Parathyroid adenoma (tissue), 2 donors: ENCODE measurements around the gene ANKEF1.

ENCODE experiments used
- H2AFZ ChIP-seq: fragments of 300-600 bp; sonication (generic); one replicate; pipeline ENCODE4 v1.7.0; 2017; ENCODE audit warnings: antibody characterized with exemption, mild to moderate bottlenecking
- H3K27ac ChIP-seq: fragments of 300-600 bp; sonication (generic); one replicate; pipeline ENCODE4 v1.7.0; 2017
- H3K27me3 ChIP-seq: fragments of 300-600 bp; sonication (generic); one replicate; pipeline ENCODE4 v1.7.0; 2017; ENCODE audit warnings: low read length; ENCODE audit not compliant: control insufficient read depth, insufficient read depth
- H3K36me3 ChIP-seq: fragments of 300-600 bp; sonication (generic); one replicate; pipeline ENCODE4 v1.7.0; 2017; ENCODE audit warnings: low read length; ENCODE audit not compliant: control insufficient read depth, insufficient read depth
- H3K4me1 ChIP-seq: fragments of 300-600 bp; sonication (generic); one replicate; pipeline ENCODE4 v1.7.0; 2017; ENCODE audit warnings: control low read depth
- H3K4me2 ChIP-seq: fragments of 300-600 bp; sonication (generic); one replicate; pipeline ENCODE4 v1.7.0; 2017; ENCODE audit warnings: low read length
- H3K4me3 ChIP-seq: fragments of 300-600 bp; sonication (generic); one replicate; pipeline ENCODE4 v1.7.0; 2017; ENCODE audit warnings: low read depth, low read length
- H3K79me2 ChIP-seq: fragments of 300-600 bp; sonication (generic); one replicate; pipeline ENCODE4 v1.7.0; 2017; ENCODE audit warnings: control low read depth
- H3K9ac ChIP-seq: fragments of 300-600 bp; sonication (generic); one replicate; pipeline ENCODE4 v1.7.0; 2017; ENCODE audit warnings: mild to moderate bottlenecking
- H3K9me3 ChIP-seq: fragments of 300-600 bp; sonication (generic); one replicate; pipeline ENCODE4 v1.7.0; 2017; ENCODE audit warnings: low read length; ENCODE audit not compliant: control insufficient read depth
- TF ChIP-seq, protein P1 (sequence below): fragments of 300-600 bp; sonication (generic); IDR thresholded peaks from one replicate; pipeline ENCODE4 v1.7.0; 2017; ENCODE audit warnings: antibody characterized with exemption, mild to moderate bottlenecking
- donor health status: primary hyperparathyroidism.

The ANKEF1 gene

DNA sequence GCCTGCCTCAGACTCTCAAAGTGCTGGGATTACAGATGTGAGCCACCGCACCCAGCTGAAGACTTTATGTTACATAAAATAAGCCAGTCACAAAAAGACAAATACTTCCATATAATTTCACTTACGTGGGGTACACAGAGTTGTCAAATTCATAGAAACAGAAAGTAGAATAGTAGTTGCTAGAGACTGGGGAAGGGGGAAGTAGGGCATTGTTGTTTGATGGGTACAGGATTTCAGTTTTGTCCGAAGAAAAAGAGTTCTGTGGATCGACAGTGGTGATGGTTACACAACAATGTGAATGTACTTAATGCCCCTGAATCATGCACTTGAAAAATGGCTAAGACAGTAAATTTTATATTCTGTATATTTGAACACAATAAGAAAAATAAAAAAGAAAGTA is 41.6 kb upstream of the ANKEF1 start:
- Histone ChIP-seq H3K4me3 (no peak overlapping the region), H3K4me1 (no peaks in the 10 kb centered on the region), H3K36me3 (no peaks in the 10 kb centered on the region), H2AFZ (no peak overlapping the region), H3K9me3 (no peaks in the 10 kb centered on the region), H3K4me2 (no peak overlapping the region), H3K27me3 (no peaks in the 10 kb centered on the region), H3K27ac (no peak overlapping the region), H3K9ac (no peak overlapping the region), H3K79me2 (no peaks in the 10 kb centered on the region)
- TF ChIP-seq, protein P1, sequence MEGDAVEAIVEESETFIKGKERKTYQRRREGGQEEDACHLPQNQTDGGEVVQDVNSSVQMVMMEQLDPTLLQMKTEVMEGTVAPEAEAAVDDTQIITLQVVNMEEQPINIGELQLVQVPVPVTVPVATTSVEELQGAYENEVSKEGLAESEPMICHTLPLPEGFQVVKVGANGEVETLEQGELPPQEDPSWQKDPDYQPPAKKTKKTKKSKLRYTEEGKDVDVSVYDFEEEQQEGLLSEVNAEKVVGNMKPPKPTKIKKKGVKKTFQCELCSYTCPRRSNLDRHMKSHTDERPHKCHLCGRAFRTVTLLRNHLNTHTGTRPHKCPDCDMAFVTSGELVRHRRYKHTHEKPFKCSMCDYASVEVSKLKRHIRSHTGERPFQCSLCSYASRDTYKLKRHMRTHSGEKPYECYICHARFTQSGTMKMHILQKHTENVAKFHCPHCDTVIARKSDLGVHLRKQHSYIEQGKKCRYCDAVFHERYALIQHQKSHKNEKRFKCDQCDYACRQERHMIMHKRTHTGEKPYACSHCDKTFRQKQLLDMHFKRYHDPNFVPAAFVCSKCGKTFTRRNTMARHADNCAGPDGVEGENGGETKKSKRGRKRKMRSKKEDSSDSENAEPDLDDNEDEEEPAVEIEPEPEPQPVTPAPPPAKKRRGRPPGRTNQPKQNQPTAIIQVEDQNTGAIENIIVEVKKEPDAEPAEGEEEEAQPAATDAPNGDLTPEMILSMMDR = no peak

DNA sequence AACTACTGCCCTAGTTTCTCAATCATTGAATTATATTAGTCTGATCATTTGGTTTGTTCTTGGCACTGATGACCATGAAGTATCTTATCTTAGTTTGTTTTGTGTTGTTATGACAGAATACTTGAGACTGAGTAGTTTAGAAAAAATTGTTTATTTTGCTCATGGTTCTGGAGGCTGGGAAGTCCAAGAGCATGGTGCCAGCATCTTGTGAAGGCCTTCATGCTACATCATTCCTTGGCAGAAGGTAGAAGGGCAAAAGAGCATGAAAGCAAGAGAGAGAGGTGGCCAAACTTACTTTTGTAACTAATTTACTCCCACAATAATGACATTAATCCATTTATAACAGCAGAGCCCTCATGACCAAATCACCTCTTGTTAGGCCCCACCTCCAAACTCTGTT is 40.1 kb upstream of the ANKEF1 start:
- Histone ChIP-seq H2AFZ (no peak overlapping the region), H3K9me3 (no peaks in the 10 kb centered on the region), H3K9ac (no peak overlapping the region), H3K4me3 (no peak overlapping the region), H3K27me3 (no peaks in the 10 kb centered on the region), H3K4me2 (no peak overlapping the region), H3K79me2 (no peaks in the 10 kb centered on the region), H3K36me3 (no peaks in the 10 kb centered on the region), H3K27ac (no peak overlapping the region), H3K4me1 (no peaks in the 10 kb centered on the region)
- TF ChIP-seq, protein P1 = no peak

DNA sequence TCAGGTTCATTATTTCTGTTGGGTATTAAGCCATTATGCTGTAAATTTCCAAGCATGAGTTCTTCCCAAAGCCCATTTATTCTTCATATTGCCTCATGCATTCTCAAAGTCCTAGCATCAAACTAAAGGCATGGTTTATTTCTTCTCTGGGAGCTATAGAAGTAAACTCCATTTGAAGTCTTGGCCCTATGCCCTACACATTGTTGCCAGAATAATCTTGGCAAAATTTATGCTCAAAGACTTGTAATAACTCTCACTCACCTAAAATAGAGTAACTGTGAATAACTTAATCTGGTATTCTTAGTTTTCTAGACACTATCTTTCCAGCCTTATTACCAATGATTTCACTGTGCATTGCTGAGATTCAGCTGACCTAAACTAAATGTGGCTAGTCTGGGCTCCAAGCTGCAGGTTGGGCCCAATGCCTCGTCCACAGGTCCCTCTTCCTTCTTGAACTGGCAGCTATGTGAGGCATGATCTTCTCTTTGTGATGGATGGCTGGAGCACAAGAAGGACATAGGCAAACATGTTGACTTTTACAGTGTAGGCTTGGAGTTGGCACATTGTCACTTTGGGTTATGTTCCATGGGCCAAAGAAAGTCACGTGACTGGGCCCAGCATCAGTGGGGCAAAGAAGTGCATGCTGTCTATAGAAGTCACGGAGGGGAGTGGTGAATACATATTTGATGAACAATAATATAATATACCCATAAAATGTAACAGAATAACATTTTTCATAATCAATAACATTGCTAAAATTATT is 39.1 kb upstream of the ANKEF1 start:
- Histone ChIP-seq H3K4me2 (no peak overlapping the region), H3K27ac (no peak overlapping the region), H3K9ac (no peak overlapping the region), H2AFZ (no peak overlapping the region), H3K79me2 (no peaks in the 10 kb centered on the region), H3K4me1 (no peaks in the 10 kb centered on the region), H3K36me3 (no peaks in the 10 kb centered on the region), H3K9me3 (no peaks in the 10 kb centered on the region), H3K27me3 (no peaks in the 10 kb centered on the region), H3K4me3 (no peak overlapping the region)
- TF ChIP-seq, protein P1 = no peak

DNA sequence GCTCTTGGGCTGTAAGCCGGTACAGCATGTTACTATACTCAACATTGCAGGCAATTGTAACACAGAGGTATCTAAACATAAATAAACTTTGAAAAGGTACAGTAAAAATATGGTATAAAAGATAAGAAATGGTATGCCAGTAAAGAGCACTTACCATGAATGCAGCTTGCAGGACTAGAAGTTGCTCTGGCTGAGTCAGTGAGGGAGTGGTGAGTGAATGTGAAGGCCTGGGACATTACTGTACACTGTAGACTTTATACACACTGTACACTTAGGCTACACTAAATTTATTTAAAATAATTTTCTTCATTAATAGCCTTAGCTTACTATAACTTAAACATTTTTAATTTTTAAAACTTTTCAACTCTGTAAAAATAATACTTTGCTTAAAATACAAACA is 37.8 kb upstream of the ANKEF1 start:
- H3K9me3 ChIP-seq = no peaks in the 10 kb centered on the region
- TF ChIP-seq, protein P1 = no peak
- H3K4me1 ChIP-seq = no peaks in the 10 kb centered on the region

DNA sequence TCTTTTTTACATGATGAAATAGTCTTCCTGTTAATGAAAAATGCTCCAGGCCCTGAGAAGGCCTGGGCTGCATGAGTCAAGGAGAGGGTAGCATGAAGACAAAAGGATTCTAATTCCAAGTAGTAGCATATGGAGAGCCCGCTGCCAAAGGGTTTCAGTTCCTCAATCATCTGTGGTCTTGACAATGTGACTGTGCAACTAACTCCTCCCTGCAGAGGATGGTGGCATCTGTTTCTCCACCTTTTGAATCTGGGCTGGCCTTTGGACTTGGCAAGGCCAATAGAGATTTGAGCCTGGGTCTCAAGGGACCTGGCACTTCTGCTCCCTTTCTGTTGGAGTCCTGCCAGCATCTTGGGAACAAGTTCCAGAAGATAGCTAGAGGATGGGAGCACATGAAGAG is 35.1 kb upstream of the ANKEF1 start:
- Histone ChIP-seq H3K36me3 (no peaks in the 10 kb centered on the region), H3K4me3 (no peak overlapping the region), H3K27ac (no peak overlapping the region), H3K4me1 (no peaks in the 10 kb centered on the region), H3K79me2 (no peaks in the 10 kb centered on the region), H3K4me2 (no peak overlapping the region), H3K9me3 (no peaks in the 10 kb centered on the region), H3K9ac (no peak overlapping the region), H3K27me3 (no peaks in the 10 kb centered on the region), H2AFZ (no peak overlapping the region)
- TF ChIP-seq, protein P1 = no peak

More for the DNA sequence above, 37.8 kb upstream of the ANKEF1 start:
- Histone ChIP-seq H3K9ac (no peak overlapping the region), H3K79me2 (no peaks in the 10 kb centered on the region), H2AFZ (no peak overlapping the region), H3K4me2 (no peak overlapping the region), H3K4me3 (no peak overlapping the region), H3K27me3 (no peaks in the 10 kb centered on the region), H3K27ac (no peak overlapping the region), H3K36me3 (no peaks in the 10 kb centered on the region)
